Transverse colon (tissue), 4 donors: ENCODE data around the gene SBK2.

Source experiments
- EP300 ChIP-seq: sonication (generic); formaldehyde crosslinking; IDR thresholded peaks from one replicate; pipeline ENCODE4 v1.6.1; 2017; ENCODE audit warnings: antibody characterized with exemption, low read depth
- POLR2A ChIP-seq: fragments of 450-650 bp; IDR thresholded peaks from one replicate; pipeline ENCODE4 v1.6.1; 2016; ENCODE audit warnings: antibody characterized with exemption, mild to moderate bottlenecking, moderate library complexity
- POLR2AphosphoS5 ChIP-seq, 3 donors: sonication (generic); formaldehyde crosslinking; IDR thresholded peaks; one replicate each; pipeline ENCODE4 v1.6.1; 2016; ENCODE audit warnings: antibody characterized with exemption in 3 of 3
- TF ChIP-seq, protein P1 (sequence below), 5 experiments: fragments of 200-600 bp in 3 of 5; fragments of 450-650 bp in 2 of 5; sonication (generic) in 3 of 5; IDR thresholded peaks; 1 replicate in 2 of 5; 2 replicates in 3 of 5; pipeline ENCODE4 v1.5.1; 2016 to 2017; ENCODE audit warnings: antibody characterized with exemption in 5 of 5, inconsistent platforms in 3 of 5, mild to moderate bottlenecking in 2 of 5, moderate library complexity in 1 of 5

DNA sequence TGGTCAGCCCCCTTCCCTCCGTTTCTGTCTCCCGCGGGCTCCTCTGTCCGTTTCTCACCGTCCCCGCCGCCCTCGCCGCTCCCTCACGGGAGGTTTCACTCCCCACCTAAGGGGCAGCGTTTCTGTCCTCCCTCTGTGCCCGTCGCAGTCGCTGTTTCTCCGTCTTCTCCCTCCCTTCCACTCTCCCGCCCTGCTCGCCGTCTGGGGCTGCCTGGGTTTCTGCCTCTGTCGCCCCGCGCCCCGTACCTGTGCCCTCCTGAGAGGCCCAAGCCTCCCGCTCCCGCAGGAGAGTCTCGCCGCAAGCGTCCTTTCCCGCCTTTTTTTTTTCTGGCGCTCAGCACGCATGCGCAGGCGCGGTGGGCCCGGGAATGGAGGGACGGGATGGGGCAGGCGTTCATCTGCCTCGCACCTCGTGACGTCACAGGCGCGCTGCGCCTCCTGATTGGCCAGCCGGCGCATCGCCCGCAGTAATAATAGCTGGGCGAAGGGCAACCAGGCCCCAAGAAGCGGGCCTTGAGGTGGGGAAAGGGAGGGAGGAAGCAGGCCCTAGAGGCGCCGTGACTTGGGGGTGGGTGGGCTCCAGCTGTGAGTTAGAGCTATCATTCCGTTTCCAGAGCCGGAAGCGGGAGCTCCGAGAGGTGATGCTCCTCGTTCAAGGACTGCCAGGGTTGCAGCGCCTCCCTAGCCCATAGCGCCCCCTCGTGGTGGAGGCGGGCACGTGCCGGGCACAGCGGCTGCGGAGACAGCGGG is 33.3 kb downstream of the SBK2 start:
- TF ChIP-seq, protein P1, sequence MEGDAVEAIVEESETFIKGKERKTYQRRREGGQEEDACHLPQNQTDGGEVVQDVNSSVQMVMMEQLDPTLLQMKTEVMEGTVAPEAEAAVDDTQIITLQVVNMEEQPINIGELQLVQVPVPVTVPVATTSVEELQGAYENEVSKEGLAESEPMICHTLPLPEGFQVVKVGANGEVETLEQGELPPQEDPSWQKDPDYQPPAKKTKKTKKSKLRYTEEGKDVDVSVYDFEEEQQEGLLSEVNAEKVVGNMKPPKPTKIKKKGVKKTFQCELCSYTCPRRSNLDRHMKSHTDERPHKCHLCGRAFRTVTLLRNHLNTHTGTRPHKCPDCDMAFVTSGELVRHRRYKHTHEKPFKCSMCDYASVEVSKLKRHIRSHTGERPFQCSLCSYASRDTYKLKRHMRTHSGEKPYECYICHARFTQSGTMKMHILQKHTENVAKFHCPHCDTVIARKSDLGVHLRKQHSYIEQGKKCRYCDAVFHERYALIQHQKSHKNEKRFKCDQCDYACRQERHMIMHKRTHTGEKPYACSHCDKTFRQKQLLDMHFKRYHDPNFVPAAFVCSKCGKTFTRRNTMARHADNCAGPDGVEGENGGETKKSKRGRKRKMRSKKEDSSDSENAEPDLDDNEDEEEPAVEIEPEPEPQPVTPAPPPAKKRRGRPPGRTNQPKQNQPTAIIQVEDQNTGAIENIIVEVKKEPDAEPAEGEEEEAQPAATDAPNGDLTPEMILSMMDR (IDR thresholded peaks at IDR 0.05) = peak; percentile 97 to 99 (median 99)
- TF ChIP-seq POLR2A (no peak), POLR2AphosphoS5 (IDR thresholded peaks at IDR 0.05) (peak in 1 of 3 donors; percentile 11), EP300 (no peak)
